MCF 10A (cell line): Measurements from ENCODE around the gene NUP210L. TPM values are rescaled to one million over a fixed set of nuclear protein-coding genes. Genes with fewer than 3 reads are reported as not detected.

ENCODE experiments used
- BruUV-seq: library from RNA; stranded (reverse); fragments of 400-500 nt; replicated peaks from 2 replicates; lab custom pipeline; 2021; lab: Mats Ljungman, UMichigan
- CTCF ChIA-PET: fragments of 300-600 bp; sonication (Branson Sonifier 250); formaldehyde crosslinking; extraction: SDS; loops from one replicate; lab custom pipeline; 2021; ENCODE audit warnings: antibody characterized with exemption, inconsistent platforms; lab: Yijun Ruan, JAX
- POLR2A ChIA-PET: fragments of 300-600, 350-650 bp; sonication (Branson Sonifier 250); formaldehyde crosslinking; extraction: SDS; loops from one replicate; lab custom pipeline; 2020; ENCODE audit warnings: antibody characterized with exemption, inconsistent platforms; lab: Yijun Ruan, JAX
- DNase-seq: peaks from one replicate; pipeline ENCODE4 v3.0.0-alpha.2; 2018; ENCODE audit not compliant: unreplicated experiment
- H3K27ac Mint-ChIP-seq: one replicate; pipeline ENCODE4 v1.8.0; 2022; ENCODE audit warnings: mild to moderate bottlenecking, low read depth, mixed read lengths; ENCODE audit not compliant: unreplicated experiment
- H3K27me3 Mint-ChIP-seq: one replicate; pipeline ENCODE4 v1.8.0; 2022; ENCODE audit warnings: mixed read lengths; ENCODE audit not compliant: insufficient read depth, unreplicated experiment
- H3K36me3 Mint-ChIP-seq: one replicate; pipeline ENCODE4 v1.8.0; 2022; ENCODE audit warnings: mild to moderate bottlenecking, moderate library complexity, mixed read lengths; ENCODE audit not compliant: insufficient read depth, unreplicated experiment
- H3K4me1 Mint-ChIP-seq: one replicate; pipeline ENCODE4 v1.8.0; 2022; ENCODE audit warnings: mixed read lengths; ENCODE audit not compliant: insufficient read depth, unreplicated experiment
- H3K4me3 Mint-ChIP-seq: one replicate; pipeline ENCODE4 v1.8.0; 2022; ENCODE audit warnings: mild to moderate bottlenecking, moderate library complexity, mixed read lengths; ENCODE audit not compliant: unreplicated experiment
- H3K9me3 Mint-ChIP-seq: one replicate; pipeline ENCODE4 v1.8.0; 2022; ENCODE audit warnings: mixed read lengths; ENCODE audit not compliant: unreplicated experiment
- CTCF ChIP-seq: fragments of 200-600 bp; IDR thresholded peaks from one replicate; pipeline ENCODE4 v1.8.0; 2022; ENCODE audit warnings: antibody characterized with exemption, mild to moderate bottlenecking; ENCODE audit not compliant: unreplicated experiment
- intact Hi-C: fragments of 100-400 bp; cut with micrococcal nuclease; formaldehyde crosslinking; loops from 2 replicates; pipeline ENCODE4 v1.14.1; 2022
- total RNA-seq: library from RNA; stranded (reverse); gene quantifications from 2 replicates; pipeline ENCODE4 v1.2.3, GENCODE V29; 2022

NUP210L gene
- total RNA-seq, 1 experiment from 2014 or later, result 0.05 TPM

GRCh38 chr1:154097873-154098272 is 57.0 kb downstream of the NUP210L start:
- Mint-ChIP-seq H3K36me3 (no peaks in the 10 kb centered on the region), H3K4me3 (no peak overlapping the region), H3K27ac (no peak overlapping the region), H3K9me3 (no peaks in the 10 kb centered on the region), H3K4me1 (no peaks in the 10 kb centered on the region), H3K27me3 (no peaks in the 10 kb centered on the region)
- intact Hi-C loops, result no loop called here
- BruUV-seq, result no TSS peak
- no peak for DNase-seq
- POLR2A ChIA-PET, result no interaction called here
- CTCF ChIA-PET, result interaction anchor here (0.7 kb wide), 1 partner anchor 112 kb away, joined by 3 read pairs; the partner anchor contains the start of gene RAB13
- no peak for TF ChIP-seq CTCF

- ChIA-PET POLR2A (no interaction called here), CTCF (no interaction called here)
- H3K4me3 Mint-ChIP-seq, result no peak overlapping the region
- no peaks in the 10 kb centered on the region for H3K4me1 Mint-ChIP-seq
- no peak for TF ChIP-seq CTCF
- no peaks in the 10 kb centered on the region for H3K9me3 Mint-ChIP-seq
- BruUV-seq, result no TSS peak
- DNase-seq, result no peak
- no peaks in the 10 kb centered on the region for H3K27me3 Mint-ChIP-seq
- no peak overlapping the region for H3K27ac Mint-ChIP-seq
- H3K36me3 Mint-ChIP-seq, result no peaks in the 10 kb centered on the region
- intact Hi-C loops, result no loop called here
Observed at GRCh38 chr1:154095456-154096060, 59.3 kb downstream of the NUP210L start.

- TF ChIP-seq CTCF, result no peak
- H3K27me3 Mint-ChIP-seq, result no peaks in the 10 kb centered on the region
- intact Hi-C loops, result no loop called here
- DNase-seq, result no peak
- no peaks in the 10 kb centered on the region for H3K36me3 Mint-ChIP-seq
- ChIA-PET CTCF (interaction anchor here (0.6 to 0.7 kb wide), 2 partner anchors 65 to 73 kb away, joined by 3 to 4 read pairs; no protein-coding TSS in a partner anchor), POLR2A (interaction anchor here (0.7 kb wide), 1 partner anchor 128 kb away, joined by 3 read pairs; no protein-coding TSS in a partner anchor)
- H3K4me1 Mint-ChIP-seq, result no peaks in the 10 kb centered on the region
- no TSS peak for BruUV-seq
- no peaks in the 10 kb centered on the region for H3K9me3 Mint-ChIP-seq
- H3K27ac Mint-ChIP-seq, result no peak overlapping the region
- no peak overlapping the region for H3K4me3 Mint-ChIP-seq
Observed at GRCh38 chr1:154094411-154094810, 60.5 kb downstream of the NUP210L start.

- no peaks in the 10 kb centered on the region for H3K4me1 Mint-ChIP-seq
- POLR2A ChIA-PET, result no interaction called here
- no peaks in the 10 kb centered on the region for H3K27me3 Mint-ChIP-seq
- no peak for TF ChIP-seq CTCF
- no TSS peak for BruUV-seq
- intact Hi-C loops, result no loop called here
- H3K4me3 Mint-ChIP-seq, result no peak overlapping the region
- CTCF ChIA-PET, result interaction anchor here (0.6 to 1.1 kb wide), 2 partner anchors 9 to 32 kb away, joined by 3 read pairs; no protein-coding TSS in a partner anchor
- H3K27ac Mint-ChIP-seq, result no peak overlapping the region
- H3K9me3 Mint-ChIP-seq, result no peaks in the 10 kb centered on the region
- no peaks in the 10 kb centered on the region for H3K36me3 Mint-ChIP-seq
- DNase-seq, result no peak
Observed at GRCh38 chr1:154093699-154094098, 61.2 kb downstream of the NUP210L start.
